Measurements from ENCODE around the gene SRXN1. TPM values are rescaled to one million over a fixed set of nuclear protein-coding genes. Genes with fewer than 3 reads are reported as not detected.

The SRXN1 gene
- polyA plus RNA-seq, 2 of the 4 experiments (the other 2 are of a cell fraction) = 183 to 262 TPM

DNA sequence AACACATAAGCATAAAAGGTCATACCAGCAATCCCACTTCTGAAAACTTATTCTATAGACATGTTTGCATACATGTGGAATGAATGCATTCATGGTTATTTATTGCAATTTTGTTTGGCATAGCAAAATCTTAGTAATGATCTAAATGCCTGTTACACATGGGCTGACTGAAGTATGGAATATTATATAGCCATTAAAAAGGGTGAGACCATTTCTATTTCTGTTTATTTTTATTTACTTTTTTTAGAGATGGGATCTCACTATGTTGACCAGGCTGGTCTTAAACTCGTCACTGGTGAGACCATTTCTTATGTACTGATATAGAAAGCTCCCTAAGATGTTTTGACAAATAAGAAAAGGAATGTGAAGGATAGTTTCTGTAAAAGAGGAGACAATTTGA lies 36.9 kb upstream of the SRXN1 start:
- ChIA-PET CTCF (interaction anchor here (0.7 to 3.1 kb wide), 7 partner anchors 10 to 128 kb away, joined by 3 to 14 read pairs (median 5); no protein-coding TSS in a partner anchor), POLR2A (no interaction called here)
- no peak for ATAC-seq
- Histone ChIP-seq H3K9me3 (no peaks in the 10 kb centered on the region), H3K27ac (no peak overlapping the region), H3K4me3 (no peak overlapping the region), H3K4me2 (no peak overlapping the region), H3K4me1 (peaks cover 1% of the 10 kb centered on the region; the same call in 2 of the 3 replicates)
- no peak for TF ChIP-seq CBX8 (IDR thresholded peaks at IDR 0.05)
- TF ChIP-seq RCOR1 (IDR thresholded peaks at IDR 0.05; ENCODE audit: low read depth, low read length) = no peak
- no peak for TF ChIP-seq ZSCAN20 (CRISPR knock-in tag; IDR thresholded peaks at IDR 0.05)
- TF ChIP-seq, protein P1, sequence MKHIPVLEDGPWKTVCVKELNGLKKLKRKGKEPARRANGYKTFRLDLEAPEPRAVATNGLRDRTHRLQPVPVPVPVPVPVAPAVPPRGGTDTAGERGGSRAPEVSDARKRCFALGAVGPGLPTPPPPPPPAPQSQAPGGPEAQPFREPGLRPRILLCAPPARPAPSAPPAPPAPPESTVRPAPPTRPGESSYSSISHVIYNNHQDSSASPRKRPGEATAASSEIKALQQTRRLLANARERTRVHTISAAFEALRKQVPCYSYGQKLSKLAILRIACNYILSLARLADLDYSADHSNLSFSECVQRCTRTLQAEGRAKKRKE (CRISPR knock-in tag; IDR thresholded peaks at IDR 0.05; ENCODE audit: low read depth) = no peak
- no peak for TF ChIP-seq KDM5A (IDR thresholded peaks at IDR 0.05)
- TF ChIP-seq FOXS1 (CRISPR knock-in tag; IDR thresholded peaks at IDR 0.05) = no peak
- TF ChIP-seq CEBPB (IDR thresholded peaks at IDR 0.05) = no peak
- TF ChIP-seq, protein P2, sequence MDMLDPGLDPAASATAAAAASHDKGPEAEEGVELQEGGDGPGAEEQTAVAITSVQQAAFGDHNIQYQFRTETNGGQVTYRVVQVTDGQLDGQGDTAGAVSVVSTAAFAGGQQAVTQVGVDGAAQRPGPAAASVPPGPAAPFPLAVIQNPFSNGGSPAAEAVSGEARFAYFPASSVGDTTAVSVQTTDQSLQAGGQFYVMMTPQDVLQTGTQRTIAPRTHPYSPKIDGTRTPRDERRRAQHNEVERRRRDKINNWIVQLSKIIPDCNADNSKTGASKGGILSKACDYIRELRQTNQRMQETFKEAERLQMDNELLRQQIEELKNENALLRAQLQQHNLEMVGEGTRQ (IDR thresholded peaks at IDR 0.05) = no peak
- TF ChIP-seq ZNF302 (CRISPR knock-in tag; IDR thresholded peaks at IDR 0.05) = no peak
- TF ChIP-seq HDAC2 (IDR thresholded peaks at IDR 0.05) = no peak
- no peak for TF ChIP-seq ZFP36 (IDR thresholded peaks at IDR 0.05; ENCODE audit: borderline replicate concordance, partially characterized antibody)
- no peak for TF ChIP-seq POLR2A (IDR thresholded peaks at IDR 0.05; ENCODE audit: low read length)
- no peak for TF ChIP-seq CTCF (IDR thresholded peaks at IDR 0.05)
- TF ChIP-seq TFCP2L1 (CRISPR knock-in tag; IDR thresholded peaks at IDR 0.05) = no peak
- TF ChIP-seq, protein P3, sequence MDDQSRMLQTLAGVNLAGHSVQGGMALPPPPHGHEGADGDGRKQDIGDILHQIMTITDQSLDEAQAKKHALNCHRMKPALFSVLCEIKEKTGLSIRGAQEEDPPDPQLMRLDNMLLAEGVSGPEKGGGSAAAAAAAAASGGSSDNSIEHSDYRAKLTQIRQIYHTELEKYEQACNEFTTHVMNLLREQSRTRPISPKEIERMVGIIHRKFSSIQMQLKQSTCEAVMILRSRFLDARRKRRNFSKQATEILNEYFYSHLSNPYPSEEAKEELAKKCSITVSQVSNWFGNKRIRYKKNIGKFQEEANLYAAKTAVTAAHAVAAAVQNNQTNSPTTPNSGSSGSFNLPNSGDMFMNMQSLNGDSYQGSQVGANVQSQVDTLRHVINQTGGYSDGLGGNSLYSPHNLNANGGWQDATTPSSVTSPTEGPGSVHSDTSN (IDR thresholded peaks at IDR 0.05) = no peak
- TF ChIP-seq RAD21 (conservative IDR thresholded peaks at IDR 0.05 in 1 of 2, IDR thresholded peaks at IDR 0.05 in 1 of 2) = no peak
- no peak for DNase-seq (ENCODE audit: low read depth in 1 of 2, low spot score in 1 of 2)
- WGBS (ENCODE audit: missing lambda C conversion rate) = 3% methylated on average over 1 of the region's 1 CpG
- no peak for FAIRE-seq

GRCh38 chr20:689348-689747 lies 36.3 kb upstream of the SRXN1 start:
- Histone ChIP-seq H3K27ac (no peak overlapping the region), H3K9me3 (no peaks in the 10 kb centered on the region), H3K4me1 (no peaks in the 10 kb centered on the region), H3K4me2 (no peak overlapping the region), H3K4me3 (no peak overlapping the region)
- CTCF ChIA-PET = interaction anchor here (0.7 to 3.1 kb wide), 6 partner anchors 19 to 127 kb away, joined by 3 to 14 read pairs (median 6); no protein-coding TSS in a partner anchor
- FAIRE-seq (no peak), ATAC-seq (no peak; a peak in 1 of 6 replicates), DNase-seq (ENCODE audit: low read depth in 1 of 2, low spot score in 1 of 2) (no peak)
- TF ChIP-seq ZNF302 (CRISPR knock-in tag; IDR thresholded peaks at IDR 0.05) = no peak
- TF ChIP-seq RARB (CRISPR knock-in tag; IDR thresholded peaks at IDR 0.05) = no peak
- TF ChIP-seq ZFP36 (IDR thresholded peaks at IDR 0.05; ENCODE audit: borderline replicate concordance, partially characterized antibody) = no peak
- TF ChIP-seq RCOR1 (IDR thresholded peaks at IDR 0.05; ENCODE audit: low read depth, low read length) = no peak
- no peak for TF ChIP-seq NPAS2 (CRISPR knock-in tag; IDR thresholded peaks at IDR 0.05; ENCODE audit: borderline replicate concordance)
- TF ChIP-seq HOXB13 (CRISPR knock-in tag; IDR thresholded peaks at IDR 0.05; ENCODE audit: low read depth) = no peak
- no peak for TF ChIP-seq SREBF2 (IDR thresholded peaks at IDR 0.05)
- no peak for TF ChIP-seq REST (IDR thresholded peaks at IDR 0.05)
- no peak for TF ChIP-seq GATA3 (IDR thresholded peaks at IDR 0.05; ENCODE audit: borderline replicate concordance)
- no peak for TF ChIP-seq FOSL2 (IDR thresholded peaks at IDR 0.05)
- TF ChIP-seq FOSL2 (CRISPR knock-in tag; IDR thresholded peaks at IDR 0.05) = no peak
- TF ChIP-seq MAFK (IDR thresholded peaks at IDR 0.05; ENCODE audit: partially characterized antibody) = no peak
- no peak for TF ChIP-seq MAZ (IDR thresholded peaks at IDR 0.05; ENCODE audit: borderline replicate concordance, low read depth, low read length)
- no peak for TF ChIP-seq HOXB5 (CRISPR knock-in tag; IDR thresholded peaks at IDR 0.05)
- POLR2A ChIA-PET = no interaction called here
- 46% methylated on average over 6 of the region's 6 CpGs for WGBS (ENCODE audit: missing lambda C conversion rate)

All from A549 (cell line).